Panc1 (cell line): ENCODE measurements around the gene PAQR4. TPM values are rescaled to one million over a fixed set of nuclear protein-coding genes. Genes with fewer than 3 reads are reported as not detected.

Experiments
- ATAC-seq: fragments of 200-7000 bp; cut with Tn5 transposase; 2 replicates; pipeline ENCODE4 v1.9.1; 2020; ENCODE audit warnings: mild to moderate bottlenecking, moderate library complexity
- BruUV-seq: library from RNA; stranded (reverse); fragments of 400-500 nt; replicated peaks from 2 replicates; lab custom pipeline; 2021; lab: Mats Ljungman, UMichigan
- CTCF ChIA-PET: fragments of 300-600 bp; sonication (Branson Sonifier 250); formaldehyde crosslinking; loops from one replicate; lab custom pipeline; 2022; ENCODE audit warnings: antibody characterized with exemption; lab: Charles Lee
- POLR2A ChIA-PET: fragments of 300-600 bp; sonication (Branson Sonifier 250); formaldehyde crosslinking; loops from one replicate; lab custom pipeline; 2022; ENCODE audit warnings: antibody characterized with exemption; lab: Charles Lee
- DNase-seq: peaks from one replicate; pipeline ENCODE4 v3.0.0-alpha.2; 2010; ENCODE audit warnings: low read depth, low spot score
- H3K27ac ChIP-seq: 2 replicates; pipeline ENCODE4 v1.5.1; 2011; ENCODE audit warnings: mild to moderate bottlenecking, low read length, inconsistent platforms
- H3K27me3 ChIP-seq: fragments of 200-500 bp; sonication (Bioruptor generic); 2 replicates; pipeline ENCODE4 v1.6.0; 2014; ENCODE audit warnings: low read length, inconsistent platforms; ENCODE audit not compliant: control insufficient read depth, insufficient read depth
- H3K36me3 ChIP-seq: fragments of 200-500 bp; sonication (Bioruptor generic); 2 replicates; pipeline ENCODE4 v1.5.1; 2014; ENCODE audit warnings: inconsistent platforms, mild to moderate bottlenecking, low read length, moderate library complexity; ENCODE audit not compliant: control insufficient read depth, insufficient read depth
- H3K4me1 ChIP-seq: 2 replicates; pipeline ENCODE4 v1.5.1; 2011; ENCODE audit warnings: inconsistent platforms, mild to moderate bottlenecking, low read length, moderate library complexity; ENCODE audit not compliant: control insufficient read depth, insufficient read depth
- H3K4me3 ChIP-seq, 2 experiments: 2 replicates each; pipeline ENCODE4 v1.5.1; 2011 to 2012; ENCODE audit warnings: low read depth in 2 of 2, low read length in 2 of 2, mild to moderate bottlenecking in 2 of 2, inconsistent platforms in 1 of 2, moderate library complexity in 1 of 2
- H3K9me3 ChIP-seq: fragments of 200-500 bp; sonication (Bioruptor generic); 2 replicates; pipeline ENCODE4 v1.5.1; 2014; ENCODE audit warnings: low read depth, mild to moderate bottlenecking, inconsistent platforms, low read length, moderate library complexity; ENCODE audit not compliant: control insufficient read depth, insufficient read depth
- POLR2AphosphoS5 ChIP-seq: IDR thresholded peaks from 2 replicates; pipeline ENCODE4 v1.6.1; 2012; ENCODE audit warnings: mild to moderate bottlenecking, low read depth, low read length, moderate library complexity
- SIN3A ChIP-seq: IDR thresholded peaks from 2 replicates; pipeline ENCODE4 v1.6.1; 2012; ENCODE audit warnings: low read depth, mild to moderate bottlenecking, low read length, moderate library complexity, borderline replicate concordance; ENCODE audit not compliant: insufficient read depth
- TCF7L2 ChIP-seq: IDR thresholded peaks from 2 replicates; pipeline ENCODE4 v1.6.1; 2011; ENCODE audit warnings: mild to moderate bottlenecking, low read depth, low read length, inconsistent platforms
- in situ Hi-C: cut with HindIII; loops from 2 replicates; pipeline ENCODE4 v1.10.0; 2016; ENCODE audit warnings: low sequenced_read_pairs, low pct_unique_long_range_greater_than_20kb
- intact Hi-C: fragments of 100-400 bp; cut with micrococcal nuclease; formaldehyde crosslinking; loops from one replicate; pipeline ENCODE4 v1.10.0; 2022; ENCODE audit not compliant: unreplicated experiment
- total RNA-seq: library from RNA; stranded (reverse); gene quantifications from one replicate; pipeline ENCODE4 v1.2.1, GENCODE V29; 2021; ENCODE audit not compliant: unreplicated experiment
- TF ChIP-seq, protein P1 (sequence below), 2 experiments: IDR thresholded peaks; 2 replicates each; pipeline ENCODE4 v1.6.1; 2011 to 2012; ENCODE audit warnings: low read depth in 2 of 2, control low read depth in 1 of 2, low read length in 1 of 2, mild to moderate bottlenecking in 1 of 2, moderate library complexity in 1 of 2; ENCODE audit not compliant: insufficient read depth in 1 of 2
- TF ChIP-seq, protein P2 (sequence below): fragments of 450-650 bp; IDR thresholded peaks from 2 replicates; pipeline ENCODE4 v1.5.1; 2017; ENCODE audit warnings: mild to moderate bottlenecking

Gene PAQR4
- total RNA-seq, 1 experiment from 2014 or later = 51.8 TPM

DNA sequence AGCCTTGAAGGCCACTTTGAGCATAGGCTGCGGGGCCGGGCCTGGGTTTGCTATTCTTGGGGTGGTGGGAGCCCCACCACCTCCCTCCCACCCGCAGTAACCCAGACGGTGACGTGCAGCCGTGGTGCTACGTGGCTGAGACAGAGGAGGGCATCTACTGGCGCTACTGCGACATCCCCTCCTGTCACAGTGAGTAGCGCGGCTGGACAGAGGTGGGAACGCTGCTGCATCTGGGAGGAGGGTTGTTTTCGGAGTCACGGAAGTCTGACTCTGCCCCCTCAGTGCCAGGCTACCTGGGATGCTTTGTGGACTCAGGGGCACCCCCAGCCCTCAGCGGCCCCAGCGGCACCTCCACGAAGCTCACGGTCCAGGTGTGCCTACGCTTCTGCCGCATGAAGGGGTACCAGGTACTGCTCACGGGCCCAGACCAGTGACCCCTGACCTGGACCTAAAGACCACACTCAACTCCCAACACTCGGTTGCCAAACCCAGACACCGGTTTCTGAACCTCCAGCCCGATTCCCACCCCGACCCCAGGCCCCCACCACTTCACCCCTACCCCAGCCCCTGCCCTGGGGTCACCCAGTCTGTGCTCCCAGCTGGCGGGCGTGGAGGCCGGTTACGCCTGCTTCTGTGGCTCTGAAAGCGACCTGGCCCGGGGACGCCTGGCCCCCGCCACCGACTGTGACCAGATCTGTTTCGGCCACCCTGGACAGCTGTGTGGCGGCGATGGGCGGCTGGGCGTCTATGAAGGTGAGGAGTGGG lies 2.9 kb upstream of the PAQR4 start:
- H3K4me1 ChIP-seq = peaks cover 33% of the 10 kb centered on the region
- no peaks in the 10 kb centered on the region for H3K9me3 ChIP-seq
- H3K27ac ChIP-seq = no peak overlapping the region
- H3K27me3 ChIP-seq = no peaks in the 10 kb centered on the region
- TF ChIP-seq POLR2AphosphoS5 = no peak
- TF ChIP-seq, protein P1, sequence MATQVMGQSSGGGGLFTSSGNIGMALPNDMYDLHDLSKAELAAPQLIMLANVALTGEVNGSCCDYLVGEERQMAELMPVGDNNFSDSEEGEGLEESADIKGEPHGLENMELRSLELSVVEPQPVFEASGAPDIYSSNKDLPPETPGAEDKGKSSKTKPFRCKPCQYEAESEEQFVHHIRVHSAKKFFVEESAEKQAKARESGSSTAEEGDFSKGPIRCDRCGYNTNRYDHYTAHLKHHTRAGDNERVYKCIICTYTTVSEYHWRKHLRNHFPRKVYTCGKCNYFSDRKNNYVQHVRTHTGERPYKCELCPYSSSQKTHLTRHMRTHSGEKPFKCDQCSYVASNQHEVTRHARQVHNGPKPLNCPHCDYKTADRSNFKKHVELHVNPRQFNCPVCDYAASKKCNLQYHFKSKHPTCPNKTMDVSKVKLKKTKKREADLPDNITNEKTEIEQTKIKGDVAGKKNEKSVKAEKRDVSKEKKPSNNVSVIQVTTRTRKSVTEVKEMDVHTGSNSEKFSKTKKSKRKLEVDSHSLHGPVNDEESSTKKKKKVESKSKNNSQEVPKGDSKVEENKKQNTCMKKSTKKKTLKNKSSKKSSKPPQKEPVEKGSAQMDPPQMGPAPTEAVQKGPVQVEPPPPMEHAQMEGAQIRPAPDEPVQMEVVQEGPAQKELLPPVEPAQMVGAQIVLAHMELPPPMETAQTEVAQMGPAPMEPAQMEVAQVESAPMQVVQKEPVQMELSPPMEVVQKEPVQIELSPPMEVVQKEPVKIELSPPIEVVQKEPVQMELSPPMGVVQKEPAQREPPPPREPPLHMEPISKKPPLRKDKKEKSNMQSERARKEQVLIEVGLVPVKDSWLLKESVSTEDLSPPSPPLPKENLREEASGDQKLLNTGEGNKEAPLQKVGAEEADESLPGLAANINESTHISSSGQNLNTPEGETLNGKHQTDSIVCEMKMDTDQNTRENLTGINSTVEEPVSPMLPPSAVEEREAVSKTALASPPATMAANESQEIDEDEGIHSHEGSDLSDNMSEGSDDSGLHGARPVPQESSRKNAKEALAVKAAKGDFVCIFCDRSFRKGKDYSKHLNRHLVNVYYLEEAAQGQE (IDR thresholded peaks at IDR 0.05; ENCODE audit: insufficient read depth in 1 of 2, low read depth in 2 of 2, low read length in 1 of 2) = 0 out of 4 replicates have a peak, but pooled peaks of 1 of the 2 experiments have one; percentile 34
- in situ Hi-C loops (no loop called here), intact Hi-C loops (no loop called here)
- CTCF ChIA-PET = no interaction called here
- DNase-seq (no peak), ATAC-seq (no peak)
- no TSS peak for BruUV-seq
- POLR2A ChIA-PET = no interaction called here
- no peaks in the 10 kb centered on the region; the same call in 1 of the 2 replicates for H3K36me3 ChIP-seq
- no peak overlapping the region for H3K4me3 ChIP-seq

DNA sequence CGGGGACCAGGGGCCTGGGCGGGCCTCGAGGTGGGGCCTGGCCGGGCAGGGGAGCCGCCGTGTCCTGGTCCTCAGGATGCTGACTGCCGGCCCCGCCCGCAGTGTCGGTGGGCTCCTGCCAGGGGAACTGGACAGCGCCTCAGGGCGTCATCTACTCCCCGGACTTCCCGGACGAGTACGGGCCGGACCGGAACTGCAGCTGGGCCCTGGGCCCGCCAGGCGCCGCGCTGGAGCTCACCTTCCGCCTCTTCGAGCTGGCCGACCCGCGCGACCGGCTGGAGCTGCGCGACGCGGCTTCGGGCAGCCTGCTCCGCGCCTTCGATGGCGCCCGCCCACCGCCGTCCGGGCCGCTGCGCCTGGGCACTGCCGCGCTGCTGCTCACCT lies 2.3 kb upstream of the PAQR4 start:
- TF ChIP-seq SIN3A = no peak
- no peak overlapping the region for H3K27ac ChIP-seq
- H3K27me3 ChIP-seq = no peaks in the 10 kb centered on the region
- POLR2A ChIA-PET = no interaction called here
- intact Hi-C loops (no loop called here), in situ Hi-C loops (no loop called here)
- DNase-seq (no peak), ATAC-seq (no peak)
- CTCF ChIA-PET = no interaction called here
- BruUV-seq = no TSS peak
- H3K4me3 ChIP-seq = no peak overlapping the region
- peaks cover 35% of the 10 kb centered on the region for H3K4me1 ChIP-seq
- H3K36me3 ChIP-seq = no peaks in the 10 kb centered on the region; the same call in 1 of the 2 replicates
- no peaks in the 10 kb centered on the region for H3K9me3 ChIP-seq

DNA sequence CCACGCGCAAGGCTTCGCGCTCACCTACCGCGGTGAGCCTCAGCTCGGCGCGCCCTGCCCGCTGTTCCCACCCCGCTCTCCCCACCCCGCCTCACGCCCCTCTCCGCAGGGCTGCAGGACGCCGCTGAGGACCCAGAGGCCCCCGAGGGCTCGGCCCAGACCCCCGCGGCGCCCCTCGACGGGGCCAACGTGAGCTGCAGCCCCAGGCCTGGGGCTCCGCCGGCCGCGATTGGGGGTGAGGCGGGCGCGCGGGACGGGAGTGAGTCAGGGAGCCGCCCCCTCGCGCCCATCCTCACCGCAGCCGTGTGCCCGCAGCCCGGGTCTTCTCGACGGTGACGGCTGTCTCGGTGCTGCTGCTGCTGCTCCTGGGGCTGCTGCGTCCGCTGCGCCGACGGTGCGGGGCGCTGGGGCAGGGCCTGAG lies 1.9 kb upstream of the PAQR4 start:
- DNase-seq (no peak), ATAC-seq (no peak)
- Histone ChIP-seq H3K9me3 (no peaks in the 10 kb centered on the region), H3K36me3 (no peaks in the 10 kb centered on the region; the same call in 1 of the 2 replicates), H3K27me3 (no peaks in the 10 kb centered on the region), H3K4me1 (peaks cover 35% of the 10 kb centered on the region), H3K4me3 (no peak overlapping the region), H3K27ac (no peak overlapping the region)
- intact Hi-C loops = no loop called here
- no TSS peak for BruUV-seq
- TF ChIP-seq, protein P1 (IDR thresholded peaks at IDR 0.05; ENCODE audit: insufficient read depth in 1 of 2, low read depth in 2 of 2, low read length in 1 of 2) = no peak
- TF ChIP-seq, protein P2, sequence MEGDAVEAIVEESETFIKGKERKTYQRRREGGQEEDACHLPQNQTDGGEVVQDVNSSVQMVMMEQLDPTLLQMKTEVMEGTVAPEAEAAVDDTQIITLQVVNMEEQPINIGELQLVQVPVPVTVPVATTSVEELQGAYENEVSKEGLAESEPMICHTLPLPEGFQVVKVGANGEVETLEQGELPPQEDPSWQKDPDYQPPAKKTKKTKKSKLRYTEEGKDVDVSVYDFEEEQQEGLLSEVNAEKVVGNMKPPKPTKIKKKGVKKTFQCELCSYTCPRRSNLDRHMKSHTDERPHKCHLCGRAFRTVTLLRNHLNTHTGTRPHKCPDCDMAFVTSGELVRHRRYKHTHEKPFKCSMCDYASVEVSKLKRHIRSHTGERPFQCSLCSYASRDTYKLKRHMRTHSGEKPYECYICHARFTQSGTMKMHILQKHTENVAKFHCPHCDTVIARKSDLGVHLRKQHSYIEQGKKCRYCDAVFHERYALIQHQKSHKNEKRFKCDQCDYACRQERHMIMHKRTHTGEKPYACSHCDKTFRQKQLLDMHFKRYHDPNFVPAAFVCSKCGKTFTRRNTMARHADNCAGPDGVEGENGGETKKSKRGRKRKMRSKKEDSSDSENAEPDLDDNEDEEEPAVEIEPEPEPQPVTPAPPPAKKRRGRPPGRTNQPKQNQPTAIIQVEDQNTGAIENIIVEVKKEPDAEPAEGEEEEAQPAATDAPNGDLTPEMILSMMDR = no peak
- no peak for TF ChIP-seq POLR2AphosphoS5
- no peak for TF ChIP-seq SIN3A
- no peak for TF ChIP-seq TCF7L2
- in situ Hi-C loops = no loop called here
- POLR2A ChIA-PET = no interaction called here
- CTCF ChIA-PET = no interaction called here
